NCI-H2196 treated with DMSO at 0.1 percent for 48 hours (cell line): Measurements from ENCODE around the gene ZBTB42.

Experiments used
- DNase-seq: peaks from one replicate; lab custom pipeline; 2025; ENCODE audit not compliant: unreplicated experiment; lab: John Stamatoyannopoulos, UW

Gene ZBTB42

GRCh38 chr14:104800771-104801519, at the start of gene ZBTB42:
Gene ZBTB42, plus strand, starts transcription at chr14:104801101. Its CDS starts 97 bp downstream, at chr14:104801198.
- DNase-seq = no peak

- DNase-seq = no peak
Measured at GRCh38 chr14:104751539-104752422, 49.1 kb upstream of the ZBTB42 start.

- DNase-seq = no peak
Measured at GRCh38 chr14:104752423-104752734, 48.5 kb upstream of the ZBTB42 start.

- DNase-seq = peak; percentile 92
Measured at GRCh38 chr14:104752735-104753527, 48.0 kb upstream of the ZBTB42 start, which contains the start of gene SIVA1. Gene SIVA1, plus strand, starts transcription at chr14:104753147. Its CDS starts 55 bp downstream, at chr14:104753202.

GRCh38 chr14:104753528-104754212, 47.2 kb upstream of the ZBTB42 start:
- DNase-seq = no peak

- no peak for DNase-seq
Measured at GRCh38 chr14:104754213-104754851, 46.6 kb upstream of the ZBTB42 start.

DNA sequence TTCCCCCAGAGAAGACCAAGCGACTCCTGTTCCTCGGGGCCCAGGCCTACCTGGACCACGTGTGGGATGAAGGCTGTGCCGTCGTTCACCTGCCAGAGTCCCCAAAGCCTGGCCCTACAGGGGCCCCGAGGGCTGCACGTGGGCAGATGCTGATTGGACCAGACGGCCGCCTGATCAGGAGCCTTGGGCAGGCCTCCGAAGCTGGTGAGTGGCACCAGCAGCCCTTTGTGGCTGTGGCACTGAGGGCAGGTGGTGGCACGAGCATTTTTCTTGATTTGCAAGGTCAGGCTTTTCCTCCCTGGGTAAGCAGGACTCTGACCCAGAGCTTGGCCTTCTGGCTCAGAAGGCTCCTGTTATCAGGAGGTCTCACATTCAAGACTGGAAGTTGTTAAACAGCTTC, 45.3 kb upstream of the ZBTB42 start:
- no peak for DNase-seq

DNA sequence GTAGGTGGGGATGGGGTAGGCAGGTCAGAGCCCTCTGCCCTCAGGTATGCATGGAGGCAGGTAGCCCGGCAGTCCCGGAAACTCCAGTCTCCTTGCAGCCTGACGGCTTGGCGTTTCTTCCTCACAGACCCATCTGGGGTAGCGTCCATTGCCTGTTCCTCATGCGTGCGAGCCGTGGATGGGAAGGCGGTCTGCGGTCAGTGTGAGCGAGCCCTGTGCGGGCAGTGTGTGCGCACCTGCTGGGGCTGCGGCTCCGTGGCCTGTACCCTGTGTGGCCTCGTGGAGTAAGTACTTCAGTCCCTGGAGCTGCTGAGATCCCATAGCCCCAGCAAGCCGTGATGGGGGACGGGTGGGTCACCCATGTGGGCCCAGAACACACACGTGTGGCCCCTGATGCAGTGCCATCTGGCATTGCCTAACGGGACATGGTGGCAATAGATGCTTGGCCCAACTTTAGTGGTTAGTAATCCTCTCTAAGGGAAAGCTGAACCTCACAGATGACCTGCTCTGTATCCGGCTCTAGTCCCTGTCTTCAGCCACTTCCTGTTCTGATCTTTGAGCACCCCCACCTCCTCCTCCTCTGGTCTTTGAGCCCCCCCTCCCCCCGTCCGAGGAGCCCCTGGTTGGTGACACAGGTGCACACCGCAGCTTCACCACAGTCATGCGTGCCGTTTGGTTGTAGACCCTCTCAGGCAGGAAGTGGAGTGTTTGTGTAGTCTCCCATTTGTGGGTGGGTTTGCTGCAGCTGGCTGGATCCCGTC, 44.2 kb upstream of the ZBTB42 start:
- no peak for DNase-seq

GRCh38 chr14:104757238-104757585, 43.7 kb upstream of the ZBTB42 start:
- no peak for DNase-seq

DNA sequence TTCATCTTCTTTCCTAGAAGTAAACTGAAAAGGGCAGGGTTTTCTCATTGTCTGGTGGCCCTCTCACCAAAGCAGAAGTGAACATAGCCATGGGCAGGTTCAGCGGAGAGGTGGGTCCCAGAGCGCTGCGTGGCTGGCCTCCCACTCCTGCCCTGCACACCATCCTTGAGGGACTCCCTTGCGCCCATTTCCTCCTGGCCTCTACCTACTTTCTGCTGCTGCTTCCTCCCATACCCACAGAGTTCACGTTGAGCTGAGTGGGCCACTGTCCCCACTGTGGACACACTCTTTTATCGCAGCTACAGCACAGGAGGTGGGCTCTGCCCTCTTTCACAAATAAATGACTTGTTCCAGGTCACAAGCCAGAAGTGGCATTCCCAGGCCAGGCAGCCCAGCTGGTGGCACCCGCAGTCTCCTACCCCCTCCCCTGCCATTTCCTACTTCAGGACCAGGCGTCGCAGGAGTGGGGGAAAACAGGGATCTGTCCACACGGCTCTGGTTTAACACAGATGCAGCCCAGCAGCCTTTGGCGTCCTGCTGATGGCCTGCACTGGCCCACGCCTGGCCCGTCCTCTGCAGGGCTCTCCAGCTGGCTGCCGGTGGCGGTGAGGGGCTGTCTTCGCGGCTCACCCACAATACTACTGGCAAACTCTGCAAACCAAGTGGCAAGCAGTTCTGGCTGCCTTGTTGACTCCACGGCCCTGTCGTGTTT, 43.1 kb upstream of the ZBTB42 start:
- DNase-seq = no peak

DNA sequence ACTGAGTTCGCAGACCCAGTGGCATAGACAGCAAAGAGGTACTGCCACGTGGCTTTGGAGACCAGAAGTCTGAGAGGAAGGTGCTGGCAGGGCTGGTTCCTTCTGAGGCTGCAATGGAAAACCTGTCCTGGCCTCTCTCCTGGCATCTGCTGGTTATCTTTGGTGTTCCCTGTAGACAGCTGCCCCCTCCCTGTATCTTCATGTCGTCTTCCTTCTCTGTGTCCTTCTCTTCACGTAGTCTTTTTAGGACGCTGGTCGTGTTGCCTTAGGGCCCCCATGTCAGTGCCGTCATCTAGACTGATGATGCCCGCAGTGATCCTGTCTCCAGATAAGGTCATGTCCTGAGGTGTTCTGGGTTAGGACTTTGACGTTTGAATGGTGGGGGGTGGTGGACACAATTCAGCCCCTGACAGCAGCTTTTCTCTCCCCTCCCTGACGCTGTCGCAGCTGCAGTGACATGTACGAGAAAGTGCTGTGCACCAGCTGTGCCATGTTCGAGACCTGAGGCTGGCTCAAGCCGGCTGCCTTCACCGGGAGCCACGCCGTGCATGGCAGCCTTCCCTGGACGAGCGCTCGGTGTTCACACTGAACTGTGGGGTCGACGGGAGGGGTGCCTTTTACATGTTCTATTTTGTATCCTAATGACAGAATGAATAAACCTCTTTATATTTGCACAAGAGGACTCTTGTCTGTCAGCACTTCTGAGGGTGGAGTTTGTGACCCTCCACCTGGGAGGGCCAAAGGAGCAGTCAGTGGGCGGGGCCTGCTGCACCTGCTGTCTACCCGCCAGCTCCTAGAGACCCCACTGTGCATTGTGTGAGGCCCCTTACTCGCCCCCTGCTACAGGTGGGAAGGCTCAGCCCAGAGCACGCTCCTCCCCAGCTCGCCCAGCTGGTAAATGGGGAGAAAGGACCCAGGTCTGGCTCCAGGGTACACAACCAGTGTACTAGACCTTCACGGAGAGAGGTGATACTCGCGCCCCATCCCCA, 41.6 kb upstream of the ZBTB42 start:
- no peak for DNase-seq

- DNase-seq = no peak
Measured at GRCh38 chr14:104765517-104765916, 35.4 kb upstream of the ZBTB42 start.

GRCh38 chr14:104766256-104766862, 34.5 kb upstream of the ZBTB42 start:
- DNase-seq = no peak

- DNase-seq = no peak
Measured at GRCh38 chr14:104766863-104767633, 33.9 kb upstream of the ZBTB42 start.

DNA sequence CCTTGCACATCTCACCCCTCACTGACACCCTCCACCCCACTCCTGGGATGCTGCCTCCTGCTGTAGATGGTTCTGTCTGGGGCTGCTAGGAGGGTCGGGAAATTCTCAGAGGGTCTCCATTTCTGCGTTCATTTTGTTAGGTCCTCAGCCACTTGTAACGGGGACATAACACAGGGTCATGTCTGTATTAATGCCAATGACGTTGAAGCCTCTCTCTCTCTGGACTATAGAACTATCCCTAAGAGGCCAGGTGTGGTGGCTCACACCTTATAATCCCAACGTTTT, 33.3 kb upstream of the ZBTB42 start:
- DNase-seq = no peak

GRCh38 chr14:104768437-104769323, 32.2 kb upstream of the ZBTB42 start:
- peak; percentile 27 for DNase-seq
